Body of pancreas (tissue), 4 donors: Measurements from ENCODE around the gene CXCR3. TPM values are rescaled to one million over a fixed set of nuclear protein-coding genes. Genes with fewer than 3 reads are reported as not detected.

Experiments
- ATAC-seq: fragments of 150-250 bp; one replicate; pipeline ENCODE4 v1.9.1; 2016
- DNase-seq, 4 donors: peaks; one replicate each; pipeline ENCODE4 v3.0.0-alpha.2; 2019
- H3K27ac ChIP-seq, 4 donors: fragments of 200-600 bp; sonication (generic); 1 replicate in 3 of 4; 2 replicates in 1 of 4; pipeline versions ENCODE4 v1.5.1 to v1.6.1; 2016 to 2019; ENCODE audit warnings: mild to moderate bottlenecking in 1 of 4, mixed read lengths in 1 of 4, moderate library complexity in 1 of 4
- H3K27me3 ChIP-seq, 2 donors: fragments of 200-600 bp; sonication (generic); one replicate each; pipeline ENCODE4 v1.6.0; 2016; ENCODE audit warnings: mild to moderate bottlenecking in 1 of 2
- H3K36me3 ChIP-seq, 2 donors: fragments of 200-600 bp; sonication (generic); replicated peaks in 1 of 2; 2 replicates each; pipeline ENCODE4 v1.5.1; 2016; ENCODE audit warnings: low read depth in 2 of 2; ENCODE audit not compliant: insufficient read depth in 1 of 2
- H3K4me1 ChIP-seq: fragments of 200-600 bp; sonication (generic); one replicate; pipeline ENCODE4 v1.6.0; 2016
- H3K4me3 ChIP-seq, 2 donors: fragments of 200-600 bp; sonication (generic); 1 replicate in 1 of 2; 2 replicates in 1 of 2; pipeline ENCODE4 v1.5.1; 2016 to 2019
- H3K9me3 ChIP-seq, 3 donors: fragments of 200-600 bp; sonication (generic); 1 replicate in 2 of 3; 2 replicates in 1 of 3; pipeline ENCODE4 v1.5.1; 2016
- POLR2A ChIP-seq, 3 donors: fragments of 450-650 bp; IDR thresholded peaks; one replicate each; pipeline ENCODE4 v1.6.1; 2016; ENCODE audit warnings: antibody characterized with exemption in 3 of 3, mild to moderate bottlenecking in 2 of 3
- WGBS, 2 donors: methylation state at CpG; one replicate each; pipeline ENCODE4 v1.1.5; 2017; 5-methylcytosine and 5-hydroxymethylcytosine counted together
- intact Hi-C: fragments of 100-400 bp; cut with DNase I; formaldehyde crosslinking; loops from one replicate; pipeline ENCODE4 v1.15.1; 2023
- total RNA-seq, 2 donors: library from RNA; depleted of rRNA; stranded (reverse); fragments of >200 nt; gene quantifications; one replicate each; pipeline ENCODE4 v1.1.0, GENCODE V29; 2016
- TF ChIP-seq, protein P1 (sequence below), 7 experiments: fragments of 450-650 bp in 4 of 7; fragments of 200-600 bp in 3 of 7; sonication (generic) in 3 of 7; IDR thresholded peaks; one replicate each; pipeline ENCODE4 v1.5.1; 2016 to 2019; ENCODE audit warnings: antibody characterized with exemption in 7 of 7

Gene CXCR3
- total RNA-seq, 2 donors from 2014 or later, result 0.78 TPM; not detected in 1

DNA sequence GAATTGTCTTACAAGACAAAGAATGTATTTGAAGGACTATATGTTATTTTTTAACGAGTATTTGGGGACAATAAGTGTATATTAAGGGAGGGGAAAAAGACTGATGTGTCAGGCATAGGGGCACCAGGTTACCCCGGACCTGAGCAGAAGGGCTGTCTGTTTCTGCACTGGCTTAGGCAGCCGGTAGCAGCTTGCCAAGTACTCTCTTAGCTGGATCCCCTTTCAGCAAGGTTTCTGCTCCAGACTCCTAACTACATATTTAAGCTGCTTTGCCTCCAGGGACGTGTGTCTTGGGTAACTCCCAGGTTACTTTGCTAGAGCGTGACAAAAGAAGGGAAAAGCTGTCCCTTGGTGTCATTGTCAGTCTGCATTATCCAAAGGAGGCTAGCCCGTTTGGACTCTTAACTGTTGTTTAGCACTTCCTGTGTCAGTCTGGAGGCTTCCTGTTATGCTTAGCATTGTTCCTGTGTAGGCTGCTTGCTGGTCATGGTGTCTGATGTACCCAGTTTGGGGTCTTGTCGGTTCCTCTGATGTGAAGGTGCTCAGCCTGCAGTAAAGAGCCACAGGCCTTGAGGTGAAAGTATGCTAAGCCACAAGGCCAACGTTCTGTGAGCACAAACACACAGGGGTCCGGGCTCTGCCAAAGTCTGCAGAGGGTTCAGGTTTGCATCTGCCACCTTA lies 11.6 kb downstream of the CXCR3 start:
- Histone ChIP-seq H3K4me3 (no peak overlapping the region), H3K4me1 (no peaks in the 10 kb centered on the region), H3K36me3 (peaks cover 0 to 6% of the 10 kb centered on the region in 2 donors), H3K27me3 (no peaks in the 10 kb centered on the region), H3K27ac (no peak overlapping the region), H3K9me3 (no peaks in the 10 kb centered on the region)
- DNase-seq (no peak), ATAC-seq (no peak)
- WGBS, 2 donors, result 69 to 77% methylated on average over 6 to 8 of the region's 9 CpGs
- intact Hi-C loops, result no loop called here
- TF ChIP-seq, protein P1, sequence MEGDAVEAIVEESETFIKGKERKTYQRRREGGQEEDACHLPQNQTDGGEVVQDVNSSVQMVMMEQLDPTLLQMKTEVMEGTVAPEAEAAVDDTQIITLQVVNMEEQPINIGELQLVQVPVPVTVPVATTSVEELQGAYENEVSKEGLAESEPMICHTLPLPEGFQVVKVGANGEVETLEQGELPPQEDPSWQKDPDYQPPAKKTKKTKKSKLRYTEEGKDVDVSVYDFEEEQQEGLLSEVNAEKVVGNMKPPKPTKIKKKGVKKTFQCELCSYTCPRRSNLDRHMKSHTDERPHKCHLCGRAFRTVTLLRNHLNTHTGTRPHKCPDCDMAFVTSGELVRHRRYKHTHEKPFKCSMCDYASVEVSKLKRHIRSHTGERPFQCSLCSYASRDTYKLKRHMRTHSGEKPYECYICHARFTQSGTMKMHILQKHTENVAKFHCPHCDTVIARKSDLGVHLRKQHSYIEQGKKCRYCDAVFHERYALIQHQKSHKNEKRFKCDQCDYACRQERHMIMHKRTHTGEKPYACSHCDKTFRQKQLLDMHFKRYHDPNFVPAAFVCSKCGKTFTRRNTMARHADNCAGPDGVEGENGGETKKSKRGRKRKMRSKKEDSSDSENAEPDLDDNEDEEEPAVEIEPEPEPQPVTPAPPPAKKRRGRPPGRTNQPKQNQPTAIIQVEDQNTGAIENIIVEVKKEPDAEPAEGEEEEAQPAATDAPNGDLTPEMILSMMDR (IDR thresholded peaks at IDR 0.05), result no peak
- no peak for TF ChIP-seq POLR2A (IDR thresholded peaks at IDR 0.05)

DNA sequence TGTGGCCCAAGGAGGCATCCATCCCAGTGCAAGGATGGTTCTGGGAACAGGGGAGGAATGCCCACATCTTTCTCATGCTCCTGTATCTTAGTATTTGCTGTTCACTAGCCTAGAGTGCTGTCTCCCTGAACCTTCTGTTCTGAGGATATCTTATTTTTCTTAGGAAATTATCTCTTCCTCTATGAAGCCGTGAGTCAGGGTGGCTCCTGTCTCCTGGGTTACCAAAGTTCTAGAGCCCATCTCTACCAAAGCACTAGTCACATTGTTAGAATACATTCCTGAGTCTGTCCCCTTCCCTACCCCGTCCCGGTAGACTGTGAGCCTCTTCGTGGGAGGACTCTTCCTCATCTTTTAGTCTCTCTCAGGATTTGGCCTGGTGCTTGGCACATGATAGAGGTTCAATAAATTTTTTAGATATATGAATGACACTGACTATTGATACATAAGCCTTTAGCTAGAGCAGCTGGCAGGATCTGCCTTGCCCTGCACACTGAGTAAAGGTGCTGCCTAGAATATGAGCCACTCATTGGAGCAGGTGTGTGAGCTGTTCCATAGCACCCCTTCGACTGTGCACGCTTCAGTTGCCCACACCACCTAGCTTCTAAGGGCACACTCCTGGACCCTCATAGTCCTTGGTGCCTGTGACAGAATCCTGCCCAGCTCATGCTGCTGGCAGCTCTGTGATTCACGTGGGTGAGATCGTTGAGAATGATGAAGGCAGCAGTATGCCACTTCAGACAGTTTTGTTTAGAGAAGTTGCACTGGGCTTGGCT lies 13.3 kb downstream of the CXCR3 start:
- 96 to 97% methylated on average over 5 to 7 of the region's 8 CpGs for WGBS, 2 donors
- no peaks in the 10 kb centered on the region for H3K27me3 ChIP-seq
- TF ChIP-seq, protein P1 (IDR thresholded peaks at IDR 0.05), result no peak
- no peak for TF ChIP-seq POLR2A (IDR thresholded peaks at IDR 0.05)
- H3K4me3 ChIP-seq, result no peak overlapping the region
- ATAC-seq (no peak), DNase-seq (no peak)
- no peak overlapping the region for H3K27ac ChIP-seq
- intact Hi-C loops, result no loop called here
- no peaks in the 10 kb centered on the region for H3K4me1 ChIP-seq
- no peaks in the 10 kb centered on the region for H3K9me3 ChIP-seq
- H3K36me3 ChIP-seq, result peaks cover 0 to 2% of the 10 kb centered on the region in 2 donors

DNA sequence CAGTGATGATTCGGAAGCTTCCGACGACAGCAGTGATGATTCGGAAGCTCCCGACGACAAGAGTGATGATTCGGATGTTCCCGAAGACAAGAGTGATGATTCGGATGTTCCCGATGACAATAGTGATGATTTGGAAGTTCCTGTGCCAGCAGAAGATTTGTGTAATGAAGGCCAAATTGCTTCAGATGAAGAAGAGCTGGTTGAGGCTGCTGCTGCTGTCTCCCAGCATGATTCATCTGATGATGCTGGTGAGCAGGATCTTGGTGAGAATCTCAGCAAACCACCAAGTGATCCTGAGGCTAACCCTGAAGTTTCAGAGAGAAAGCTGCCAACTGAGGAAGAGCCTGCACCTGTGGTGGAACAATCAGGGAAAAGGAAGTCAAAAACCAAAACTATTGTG lies 14.2 kb downstream of the CXCR3 start:
- Histone ChIP-seq H3K27me3 (no peaks in the 10 kb centered on the region), H3K4me3 (no peak overlapping the region), H3K4me1 (no peaks in the 10 kb centered on the region), H3K27ac (no peak overlapping the region), H3K36me3 (peaks cover 0 to 2% of the 10 kb centered on the region in 2 donors), H3K9me3 (no peaks in the 10 kb centered on the region)
- TF ChIP-seq POLR2A (IDR thresholded peaks at IDR 0.05), result no peak
- TF ChIP-seq, protein P1 (IDR thresholded peaks at IDR 0.05), result no peak
- no peak for ATAC-seq
- intact Hi-C loops, result no loop called here
- WGBS, 2 donors, result 96 to 100% methylated on average over 7 to 10 of the region's 10 CpGs
- DNase-seq, result no peak

DNA sequence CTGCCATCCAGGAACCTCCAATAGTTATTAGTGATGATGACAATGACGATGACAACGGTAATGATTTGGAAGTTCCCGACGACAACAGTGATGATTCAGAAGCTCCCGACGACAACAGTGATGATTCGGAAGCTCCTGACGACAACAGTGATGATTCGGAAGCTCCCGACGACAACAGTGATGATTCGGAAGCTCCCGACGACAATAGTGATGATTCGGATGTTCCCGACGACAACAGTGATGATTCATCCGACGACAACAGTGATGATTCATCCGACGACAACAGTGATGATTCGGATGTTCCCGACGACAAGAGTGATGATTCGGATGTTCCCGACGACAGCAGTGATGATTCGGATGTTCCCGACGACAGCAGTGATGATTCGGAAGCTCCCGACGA lies 14.7 kb downstream of the CXCR3 start:
- Histone ChIP-seq H3K9me3 (no peaks in the 10 kb centered on the region), H3K4me1 (no peaks in the 10 kb centered on the region), H3K27ac (no peak overlapping the region), H3K36me3 (peaks cover 0 to 2% of the 10 kb centered on the region in 2 donors), H3K27me3 (no peaks in the 10 kb centered on the region), H3K4me3 (no peak overlapping the region)
- ATAC-seq, result no peak
- TF ChIP-seq, protein P1 (IDR thresholded peaks at IDR 0.05), result no peak
- no peak for TF ChIP-seq POLR2A (IDR thresholded peaks at IDR 0.05)
- WGBS, 2 donors, result 80 to 96% methylated on average over 12 to 28 of the region's 33 CpGs
- no peak for DNase-seq
- intact Hi-C loops, result no loop called here
